T follicular helper cell (primary cell): ENCODE results near the gene ARHGEF16.

Experiments used
- DNase-seq: peaks from one replicate; pipeline ENCODE4 v3.0.0-alpha.2; 2020; ENCODE audit warnings: low read depth

ARHGEF16 gene

GRCh38 chr1:3456964-3457909, 2.8 kb downstream of the ARHGEF16 start:
- DNase-seq, result no peak

DNA sequence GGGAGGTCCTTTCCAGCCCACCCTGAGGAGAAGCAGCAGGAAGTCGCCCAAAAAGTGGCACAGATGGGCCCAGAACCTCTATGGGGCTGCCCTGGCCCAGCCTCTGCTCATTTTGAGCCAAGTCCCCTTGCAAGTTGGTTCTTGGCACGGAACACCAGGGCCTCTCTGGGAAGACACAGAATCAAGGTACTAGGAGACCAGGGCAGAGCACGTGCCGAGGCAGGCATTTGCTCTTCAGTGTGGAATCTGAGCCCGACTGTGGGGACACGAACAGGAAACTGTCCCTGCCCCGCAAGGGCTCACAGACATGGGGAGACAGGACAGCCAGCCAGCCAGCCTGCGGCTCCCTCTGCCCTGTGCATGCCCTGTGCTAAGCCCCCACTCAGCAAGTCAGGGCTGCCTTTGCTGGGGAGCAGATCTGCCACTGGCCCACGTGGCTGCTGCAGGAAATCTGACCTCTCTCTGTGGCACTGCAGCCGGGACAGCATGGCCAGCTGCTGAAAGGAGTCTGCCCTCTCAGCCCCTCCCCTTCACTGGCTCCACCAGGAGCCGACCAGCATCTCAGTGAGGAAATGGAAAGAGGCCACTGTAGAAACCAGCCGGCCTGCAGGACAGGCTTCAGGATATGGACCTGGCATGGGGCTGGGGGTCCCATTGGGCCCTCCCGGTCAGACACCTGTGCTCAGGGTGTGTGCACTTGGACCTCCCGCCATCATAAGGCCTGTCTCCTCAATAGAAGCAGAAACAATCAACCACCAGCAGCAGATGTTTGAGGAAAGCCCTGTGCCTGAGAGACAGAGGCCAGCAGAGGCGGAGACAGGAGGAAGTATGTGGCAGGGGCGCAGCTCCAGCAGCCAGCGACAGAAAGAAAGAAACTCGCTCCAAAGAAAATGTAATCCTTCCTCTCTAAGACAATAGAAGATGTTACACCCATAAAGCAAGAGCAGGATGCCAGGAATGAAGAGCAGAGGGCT, 3.7 kb downstream of the ARHGEF16 start:
- DNase-seq, result no peak

- DNase-seq, result no peak
Observed at GRCh38 chr1:3459051-3459908, 4.8 kb downstream of the ARHGEF16 start.

DNA sequence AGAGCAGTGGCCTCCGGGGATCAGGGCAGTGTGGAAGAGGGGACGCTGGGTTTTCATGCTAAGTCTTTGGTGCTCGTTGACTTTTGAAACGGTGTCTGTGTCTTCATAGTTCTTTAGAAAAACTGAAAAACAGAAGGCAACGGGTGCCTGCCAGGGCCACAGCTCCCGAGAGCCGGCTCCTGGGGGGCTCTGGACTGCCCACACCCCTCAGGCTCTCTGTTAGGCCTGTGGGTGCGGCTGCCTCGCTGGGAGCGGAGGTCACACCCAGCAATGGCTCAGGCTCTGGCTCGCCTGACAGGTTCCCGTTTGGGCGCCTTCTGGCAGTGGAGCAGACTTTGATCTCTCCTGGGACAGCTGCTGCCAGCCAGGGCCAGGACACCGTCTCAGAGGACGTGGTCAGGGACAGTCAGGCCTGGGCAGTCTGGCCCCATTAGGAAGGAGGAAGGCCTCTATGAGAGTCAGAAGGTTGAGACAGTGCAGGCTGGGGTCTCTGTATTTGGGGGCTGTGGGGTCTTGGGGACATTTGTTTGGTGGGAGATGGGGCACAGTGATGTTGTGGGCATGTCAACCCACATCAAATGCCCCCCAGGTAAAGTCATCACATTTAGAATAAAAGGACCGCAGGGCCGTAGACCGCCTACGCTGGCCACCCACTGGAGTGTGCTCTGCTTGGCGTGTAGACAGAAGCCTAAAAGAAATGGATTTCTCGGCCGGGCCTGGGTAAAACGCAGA, 5.6 kb downstream of the ARHGEF16 start:
- no peak for DNase-seq

DNA sequence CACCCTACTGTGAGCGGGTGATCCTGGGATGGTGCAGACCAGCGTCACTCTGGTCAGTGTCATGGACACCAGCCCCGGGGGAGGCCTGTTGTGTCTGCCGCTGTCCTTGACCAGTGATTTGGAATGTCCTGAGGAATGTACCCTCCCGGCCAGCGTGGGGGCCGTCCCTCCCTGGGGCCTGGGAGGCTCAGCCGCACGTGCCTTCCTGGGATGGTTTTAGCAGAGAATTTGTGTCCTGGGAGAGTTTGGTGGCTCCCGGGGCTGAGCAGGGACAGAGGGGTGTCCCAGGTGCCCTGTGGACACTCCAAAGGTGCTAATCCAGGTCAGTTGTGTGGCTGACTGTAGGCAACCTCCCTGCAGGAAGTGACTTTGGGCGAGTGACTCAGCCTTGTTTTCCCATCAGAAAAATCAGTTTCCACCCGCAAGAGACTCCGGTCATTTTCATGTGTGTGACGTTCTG, 6.2 kb downstream of the ARHGEF16 start:
- no peak for DNase-seq

DNA sequence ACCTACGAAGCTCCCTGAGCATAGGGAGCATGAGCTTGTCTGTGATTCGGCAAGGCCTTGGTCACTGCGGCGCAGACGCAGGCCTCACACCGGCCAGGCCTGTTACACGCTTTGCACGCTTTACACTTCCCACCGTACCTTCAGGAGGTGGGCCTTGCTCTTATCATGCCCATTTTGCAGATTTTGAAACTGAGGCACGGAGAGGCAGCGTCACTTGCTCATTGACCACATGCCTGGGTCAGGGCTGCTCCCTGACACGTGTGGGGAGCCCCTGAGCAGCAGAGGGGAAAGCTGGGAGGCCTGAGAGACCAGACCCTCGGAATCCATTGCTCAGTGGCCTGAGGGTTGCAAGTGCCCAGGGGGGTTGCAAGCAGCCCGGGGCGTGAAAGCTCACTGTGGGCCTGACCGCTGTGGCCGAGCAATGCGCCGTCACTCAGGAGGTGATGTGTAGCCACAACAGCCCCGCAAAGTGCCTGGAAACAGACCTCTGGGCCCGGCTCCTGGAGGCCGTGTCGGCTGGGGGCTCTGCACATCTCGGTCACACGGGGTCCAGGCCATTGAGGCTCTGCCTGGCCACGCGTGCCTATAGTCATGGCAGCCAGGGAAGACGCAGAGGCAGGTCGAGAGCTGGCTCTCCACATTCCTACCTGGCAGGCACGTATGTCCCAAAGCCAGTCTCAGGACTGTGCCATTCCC, 6.9 kb downstream of the ARHGEF16 start:
- DNase-seq, result no peak

GRCh38 chr1:3461934-3462275, 7.4 kb downstream of the ARHGEF16 start:
- DNase-seq, result no peak

GRCh38 chr1:3462356-3463012, 8.0 kb downstream of the ARHGEF16 start:
- no peak for DNase-seq

DNA sequence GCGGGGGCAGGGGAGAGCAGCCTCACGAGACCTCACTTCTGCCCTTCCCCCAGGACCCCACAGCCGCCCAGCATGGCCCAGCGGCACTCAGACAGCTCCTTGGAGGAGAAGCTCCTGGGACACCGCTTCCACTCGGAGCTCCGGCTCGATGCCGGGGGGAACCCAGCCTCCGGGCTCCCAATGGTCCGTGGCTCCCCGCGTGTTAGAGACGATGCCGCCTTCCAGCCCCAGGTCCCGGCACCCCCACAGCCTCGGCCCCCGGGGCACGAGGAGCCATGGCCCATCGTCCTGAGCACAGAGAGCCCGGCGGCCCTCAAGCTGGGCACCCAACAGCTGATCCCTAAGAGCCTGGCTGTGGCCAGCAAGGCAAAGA, 8.5 kb downstream of the ARHGEF16 start:
- no peak for DNase-seq

- no peak for DNase-seq
Observed at GRCh38 chr1:3463408-3463863, 9.0 kb downstream of the ARHGEF16 start.

DNA sequence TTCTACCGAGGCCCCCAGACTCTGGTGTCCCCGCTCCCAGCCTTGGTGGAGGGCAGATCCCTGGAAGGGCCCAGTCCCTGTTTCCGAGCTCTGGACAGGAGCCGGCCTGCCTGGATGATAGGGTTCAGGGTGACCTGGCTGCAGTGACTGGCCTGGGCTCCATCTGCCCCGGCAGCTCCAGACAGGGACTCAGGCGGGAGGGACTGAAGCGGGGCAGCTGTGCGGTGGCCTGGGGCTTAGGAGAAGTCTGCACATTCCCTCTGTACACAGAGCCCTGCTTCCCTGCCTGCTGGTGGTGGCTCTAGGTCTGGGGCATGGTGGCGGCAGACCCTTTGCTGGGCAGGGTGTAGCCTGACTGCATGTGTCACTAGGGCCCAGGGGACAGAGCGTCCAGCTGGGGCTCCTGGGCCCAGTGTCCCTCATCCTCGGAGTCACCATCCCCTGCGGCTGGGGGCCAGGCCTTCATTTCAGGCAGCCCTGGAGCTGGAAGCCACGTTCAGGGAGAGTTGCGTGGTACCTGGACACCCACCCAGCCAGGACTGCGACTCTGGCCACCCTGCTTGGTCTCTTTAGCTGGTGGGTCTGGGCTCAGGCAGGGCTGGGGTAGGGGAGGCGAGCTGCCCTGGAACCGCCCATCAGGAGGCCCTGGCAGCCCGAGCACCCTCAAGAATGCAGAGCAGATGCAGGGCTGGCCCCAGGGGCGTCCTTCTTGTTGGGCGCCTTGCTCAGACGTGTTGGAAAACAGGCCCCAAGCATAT, 9.6 kb downstream of the ARHGEF16 start:
- no peak for DNase-seq

GRCh38 chr1:3464649-3465025, 10.2 kb downstream of the ARHGEF16 start:
- DNase-seq, result no peak

GRCh38 chr1:3465091-3465934, 10.8 kb downstream of the ARHGEF16 start:
- no peak for DNase-seq

- no peak for DNase-seq
Observed at GRCh38 chr1:3465935-3466321, 11.5 kb downstream of the ARHGEF16 start.

GRCh38 chr1:3466366-3467075, 12.1 kb downstream of the ARHGEF16 start:
- no peak for DNase-seq

DNA sequence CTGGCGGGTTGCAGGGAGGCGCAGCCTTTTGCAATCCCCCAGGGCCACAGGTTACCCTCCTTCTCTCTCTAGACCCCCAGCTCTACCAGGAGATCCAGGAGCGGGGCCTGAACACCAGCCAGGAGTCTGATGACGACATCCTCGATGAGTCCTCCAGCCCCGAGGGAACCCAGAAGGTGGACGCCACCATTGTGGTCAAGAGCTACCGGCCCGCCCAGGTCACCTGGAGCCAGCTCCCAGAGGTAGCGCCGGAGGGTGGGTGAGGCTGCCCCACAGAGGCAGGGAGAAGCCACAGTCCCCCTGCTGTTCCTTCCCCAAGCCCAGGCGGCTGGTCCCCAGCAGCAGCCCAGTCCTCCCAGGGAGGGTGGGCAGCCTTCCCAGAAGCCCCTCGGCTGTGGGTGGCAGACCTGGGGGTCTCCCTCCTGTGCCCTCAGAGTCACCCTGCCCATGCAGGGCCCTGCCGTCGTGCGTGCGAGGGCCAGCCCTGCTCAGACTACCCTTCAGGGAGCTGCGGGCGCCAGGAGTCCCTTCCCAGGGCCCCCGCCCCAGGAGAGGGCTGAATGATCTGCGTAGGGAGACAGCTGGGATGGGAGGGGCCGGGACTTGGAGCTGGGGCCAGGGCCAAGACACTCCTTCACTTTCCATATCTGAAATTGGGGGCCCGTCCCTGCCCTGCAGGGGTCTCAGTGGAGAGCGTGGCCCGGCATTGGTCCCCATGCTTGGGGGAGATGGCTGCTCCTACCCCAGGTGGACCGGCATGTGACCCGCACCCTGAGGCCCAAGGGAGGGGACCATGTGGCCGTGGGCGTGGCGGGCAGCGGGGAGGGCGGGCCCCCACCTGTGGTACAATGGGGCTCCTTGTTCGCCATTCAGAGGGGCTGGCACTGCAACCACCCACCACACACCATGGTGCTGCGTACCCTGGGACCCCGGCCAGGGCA, 12.9 kb downstream of the ARHGEF16 start:
- DNase-seq, result no peak
